Activated T-helper 9 cell treated with anti-CD3 and anti-CD28 coated beads, Interleukin-2, amount 50 U/mL, for 16 hours (primary cell): ENCODE measurements around the gene LPCAT1.

Experiments used
- DNase-seq: peaks from one replicate; pipeline ENCODE4 v3.0.0-alpha.2; 2020; ENCODE audit warnings: low read depth

Gene LPCAT1

GRCh38 chr5:1497795-1498622 is 25.8 kb downstream of the LPCAT1 start:
- DNase-seq, result no peak

- no peak for DNase-seq
These were observed 26.4 kb downstream of the LPCAT1 start for GRCh38 chr5:1497242-1497777.

- no peak for DNase-seq
These were observed 28.2 kb downstream of the LPCAT1 start for GRCh38 chr5:1495525-1495897.

GRCh38 chr5:1494780-1495524 is 28.8 kb downstream of the LPCAT1 start:
- DNase-seq, result no peak

GRCh38 chr5:1493941-1494340 is 29.8 kb downstream of the LPCAT1 start:
- no peak for DNase-seq

- no peak for DNase-seq
These were observed 30.3 kb downstream of the LPCAT1 start for GRCh38 chr5:1493413-1493812.

- DNase-seq, result no peak
These were observed 31.0 kb downstream of the LPCAT1 start for GRCh38 chr5:1492757-1493156.

- no peak for DNase-seq
These were observed 33.4 kb downstream of the LPCAT1 start for GRCh38 chr5:1490376-1490775.

GRCh38 chr5:1489754-1490153 is 34.0 kb downstream of the LPCAT1 start:
- DNase-seq, result no peak

GRCh38 chr5:1488882-1489680 is 34.7 kb downstream of the LPCAT1 start:
- DNase-seq, result no peak

- no peak for DNase-seq
These were observed 36.5 kb downstream of the LPCAT1 start for GRCh38 chr5:1487079-1487764.

GRCh38 chr5:1486271-1486670 is 37.5 kb downstream of the LPCAT1 start:
- DNase-seq, result no peak

- DNase-seq, result no peak
These were observed 38.1 kb downstream of the LPCAT1 start for GRCh38 chr5:1485579-1486118.

GRCh38 chr5:1484730-1485578 is 38.8 kb downstream of the LPCAT1 start:
- DNase-seq, result no peak

GRCh38 chr5:1483856-1484729 is 39.7 kb downstream of the LPCAT1 start:
- DNase-seq, result no peak

GRCh38 chr5:1483064-1483463 is 40.7 kb downstream of the LPCAT1 start:
- no peak for DNase-seq

- no peak for DNase-seq
These were observed 41.8 kb downstream of the LPCAT1 start for GRCh38 chr5:1481959-1482331.

GRCh38 chr5:1481266-1481958 is 42.3 kb downstream of the LPCAT1 start:
- DNase-seq, result no peak

- no peak for DNase-seq
These were observed 43.0 kb downstream of the LPCAT1 start for GRCh38 chr5:1480806-1481205.
